GM23338 (cell line): ENCODE measurements around the gene BTRC. TPM values are rescaled to one million over a fixed set of nuclear protein-coding genes. Genes with fewer than 3 reads are reported as not detected.

ENCODE experiments used
- ATAC-seq: fragments of 200-7000 bp; cut with Tn5 transposase; 3 replicates; pipeline ENCODE4 v1.9.1; 2020
- DNase-seq: peaks from one replicate; pipeline ENCODE4 v3.0.0-alpha.2; 2015; ENCODE audit warnings: low spot score
- H2AFZ ChIP-seq: fragments of 200-600 bp; sonication (generic); 2 replicates; pipeline ENCODE4 v1.8.0; 2016; ENCODE audit warnings: antibody characterized with exemption, mild to moderate bottlenecking, moderate library complexity
- H3F3A ChIP-seq: fragments of 200-600 bp; sonication (generic); replicated peaks from 2 replicates; pipeline ENCODE4 v1.8.0; 2017; ENCODE audit warnings: antibody characterized with exemption, mixed run types, low read depth
- H3K27ac ChIP-seq: fragments of 200-600 bp; sonication (generic); 2 replicates; pipeline ENCODE4 v1.6.1; 2016; ENCODE audit warnings: low read depth
- H3K27me3 ChIP-seq: fragments of 200-600 bp; sonication (generic); 2 replicates; pipeline ENCODE4 v1.8.0; 2016; ENCODE audit warnings: mild to moderate bottlenecking, mixed run types, moderate library complexity; ENCODE audit not compliant: insufficient read depth
- H3K36me3 ChIP-seq: fragments of 200-600 bp; sonication (generic); 2 replicates; pipeline ENCODE4 v1.8.0; 2016; ENCODE audit warnings: mild to moderate bottlenecking; ENCODE audit not compliant: insufficient read depth
- H3K4me1 ChIP-seq: fragments of 200-600 bp; sonication (generic); 2 replicates; pipeline ENCODE4 v1.8.0; 2016; ENCODE audit warnings: mild to moderate bottlenecking, moderate library complexity; ENCODE audit not compliant: insufficient read depth
- H3K4me2 ChIP-seq: fragments of 200-600 bp; sonication (generic); 2 replicates; pipeline ENCODE4 v1.7.1; 2017; ENCODE audit warnings: mixed run types
- H3K4me3 ChIP-seq: fragments of 200-600 bp; sonication (generic); 2 replicates; pipeline ENCODE4 v1.6.1; 2016; ENCODE audit warnings: mixed run types
- H3K79me2 ChIP-seq: fragments of 200-600 bp; sonication (generic); replicated peaks from 2 replicates; pipeline ENCODE4 v1.8.0; 2017; ENCODE audit warnings: mild to moderate bottlenecking; ENCODE audit not compliant: insufficient read depth
- H3K9me2 ChIP-seq: fragments of 200-600 bp; sonication (generic); 2 replicates; pipeline ENCODE4 v1.8.0; 2017; ENCODE audit not compliant: insufficient read depth
- H4K20me1 ChIP-seq: fragments of 200-600 bp; sonication (generic); replicated peaks from 2 replicates; pipeline ENCODE4 v1.8.0; 2017; ENCODE audit warnings: mild to moderate bottlenecking; ENCODE audit not compliant: insufficient read depth
- H3K27ac Mint-ChIP-seq: 2 replicates; pipeline ENCODE4 v1.8.0; 2020; ENCODE audit warnings: inconsistent platforms, mild to moderate bottlenecking, moderate library complexity, mixed read lengths
- H3K27me3 Mint-ChIP-seq: 3 replicates; pipeline ENCODE4 v1.8.0; 2022; ENCODE audit warnings: low read depth, mild to moderate bottlenecking, moderate library complexity, mixed read lengths, inconsistent platforms; ENCODE audit not compliant: insufficient read depth, poor library complexity
- H3K36me3 Mint-ChIP-seq: 3 replicates; pipeline ENCODE4 v1.8.0; 2021; ENCODE audit warnings: low read depth, mild to moderate bottlenecking, inconsistent platforms, moderate library complexity, mixed read lengths
- H3K4me1 Mint-ChIP-seq: 3 replicates; pipeline ENCODE4 v1.8.0; 2020; ENCODE audit warnings: mild to moderate bottlenecking, inconsistent platforms, mixed read lengths
- H3K4me3 Mint-ChIP-seq: 3 replicates; pipeline ENCODE4 v1.8.0; 2021; ENCODE audit warnings: moderate library complexity, mild to moderate bottlenecking, inconsistent platforms, mixed read lengths
- H3K9me3 Mint-ChIP-seq: 3 replicates; pipeline ENCODE4 v1.8.0; 2020; ENCODE audit warnings: moderate library complexity, mild to moderate bottlenecking, inconsistent platforms, mixed read lengths
- CREB1 ChIP-seq: fragments of 250-450 bp; sonication (Bioruptor Pico); IDR thresholded peaks from 2 replicates; pipeline ENCODE4 v1.5.0; 2020; ENCODE audit warnings: low read depth, mild to moderate bottlenecking, moderate library complexity
- EZH2 ChIP-seq: fragments of 200-600 bp; sonication (generic); IDR thresholded peaks from one replicate; pipeline ENCODE4 v1.8.0; 2017; ENCODE audit warnings: antibody characterized with exemption, mild to moderate bottlenecking, low read depth; ENCODE audit not compliant: unreplicated experiment
- EZH2phosphoT487 ChIP-seq: fragments of 200-600 bp; sonication (generic); IDR thresholded peaks from one replicate; pipeline ENCODE4 v1.8.1; 2018; ENCODE audit warnings: antibody characterized with exemption; ENCODE audit not compliant: unreplicated experiment
- JUNB ChIP-seq: IDR thresholded peaks from one replicate; pipeline ENCODE4 v1.6.1; 2016; ENCODE audit warnings: antibody characterized with exemption; ENCODE audit not compliant: unreplicated experiment
- NANOG ChIP-seq: IDR thresholded peaks from 2 replicates; pipeline ENCODE4 v1.6.1; 2016; ENCODE audit warnings: antibody characterized with exemption, borderline replicate concordance
- POLR2AphosphoS5 ChIP-seq: IDR thresholded peaks from 2 replicates; pipeline ENCODE4 v1.6.1; 2016; ENCODE audit warnings: antibody characterized with exemption, low read depth
- STAT1 ChIP-seq: IDR thresholded peaks from one replicate; pipeline ENCODE4 v1.6.1; 2016; ENCODE audit warnings: antibody characterized with exemption; ENCODE audit not compliant: unreplicated experiment
- ZNF114 ChIP-seq: fragments of 250-450 bp; sonication (Bioruptor Pico); IDR thresholded peaks from 2 replicates; pipeline ENCODE4 v1.5.0; 2020; ENCODE audit warnings: mild to moderate bottlenecking, moderate library complexity
- ZNF331 ChIP-seq: fragments of 250-450 bp; sonication (Bioruptor Pico); IDR thresholded peaks from 2 replicates; pipeline ENCODE4 v1.5.0; 2020; ENCODE audit warnings: low read depth, mild to moderate bottlenecking, moderate library complexity
- polyA plus RNA-seq: library from polyadenylated mRNA; unstranded; fragments of >200 nt; fragmentation: Nextera tagmentation; extraction: Ambion mirVana; gene quantifications from 2 replicates; pipeline ENCODE4 v1.2.1, GENCODE V29; 2016
- total RNA-seq: library from RNA; depleted of rRNA; stranded (reverse); fragments of >200 nt; shearing (Covaris generic); gene quantifications from 2 replicates; pipeline ENCODE4 v1.2.3, GENCODE V29; 2014
- TF ChIP-seq, protein P1 (sequence below): fragments of 250-450 bp; sonication (Bioruptor Pico); IDR thresholded peaks from 2 replicates; pipeline ENCODE4 v1.5.0; 2020; ENCODE audit warnings: mild to moderate bottlenecking, moderate library complexity
- TF ChIP-seq, protein P2 (sequence below): IDR thresholded peaks from one replicate; pipeline ENCODE4 v1.6.1; 2018; ENCODE audit warnings: antibody characterized with exemption; ENCODE audit not compliant: unreplicated experiment
- TF ChIP-seq, protein P3 (sequence below), 2 experiments: fragments of 200-600 bp in 1 of 2; sonication (generic) in 1 of 2; conservative IDR thresholded peaks; 2 replicates each; pipeline versions ENCODE4 v1.5.1 to v1.6.1; 2016 to 2017; ENCODE audit warnings: antibody characterized with exemption in 2 of 2, low read depth in 2 of 2, mild to moderate bottlenecking in 2 of 2, moderate library complexity in 1 of 2
- TF ChIP-seq, protein P4 (sequence below): IDR thresholded peaks from 2 replicates; pipeline ENCODE4 v1.6.1; 2016; ENCODE audit warnings: antibody characterized with exemption

BTRC gene
- total and polyA plus RNA-seq, 2 experiments from 2014 or later = 10.0 to 17.5 TPM

DNA sequence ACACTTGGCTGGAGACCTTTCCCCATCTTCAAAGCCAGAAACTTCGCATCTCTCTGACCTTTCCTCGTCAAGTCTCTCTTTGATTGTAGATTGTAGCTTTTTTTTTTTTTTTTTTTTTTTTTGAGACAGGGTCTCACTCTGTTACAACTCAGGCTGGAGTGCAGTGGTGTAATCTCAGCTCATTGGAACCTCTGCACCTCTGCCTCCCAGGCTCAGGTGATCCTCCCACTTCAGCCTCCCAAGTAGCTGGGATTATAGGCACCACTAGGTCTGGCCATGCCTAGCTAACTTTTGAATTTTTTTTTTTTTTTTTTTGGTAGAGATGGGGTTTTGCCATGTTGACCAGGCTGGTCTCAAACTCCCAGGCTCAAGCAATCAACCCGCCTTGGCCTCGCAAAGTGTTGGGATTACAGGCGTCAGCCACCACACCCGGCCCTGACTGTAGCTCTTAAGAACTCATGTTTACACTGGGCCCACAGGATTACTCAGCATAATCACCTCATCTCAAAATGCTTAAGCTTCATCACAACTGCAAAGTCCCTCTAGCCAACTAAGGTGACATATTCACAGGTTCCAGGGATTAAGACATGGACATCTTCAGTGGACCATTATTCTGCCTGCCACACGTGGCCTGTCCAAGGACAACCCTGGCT is 222.4 kb downstream of the BTRC start:
- TF ChIP-seq ZNF331 (no peak), ZNF114 (CRISPR knock-in tag) (no peak), CREB1 (CRISPR knock-in tag) (no peak), JUNB (no peak), EZH2phosphoT487 (no peak), STAT1 (no peak), EZH2 (no peak), NANOG (no peak), POLR2AphosphoS5 (no peak)
- TF ChIP-seq, protein P1, sequence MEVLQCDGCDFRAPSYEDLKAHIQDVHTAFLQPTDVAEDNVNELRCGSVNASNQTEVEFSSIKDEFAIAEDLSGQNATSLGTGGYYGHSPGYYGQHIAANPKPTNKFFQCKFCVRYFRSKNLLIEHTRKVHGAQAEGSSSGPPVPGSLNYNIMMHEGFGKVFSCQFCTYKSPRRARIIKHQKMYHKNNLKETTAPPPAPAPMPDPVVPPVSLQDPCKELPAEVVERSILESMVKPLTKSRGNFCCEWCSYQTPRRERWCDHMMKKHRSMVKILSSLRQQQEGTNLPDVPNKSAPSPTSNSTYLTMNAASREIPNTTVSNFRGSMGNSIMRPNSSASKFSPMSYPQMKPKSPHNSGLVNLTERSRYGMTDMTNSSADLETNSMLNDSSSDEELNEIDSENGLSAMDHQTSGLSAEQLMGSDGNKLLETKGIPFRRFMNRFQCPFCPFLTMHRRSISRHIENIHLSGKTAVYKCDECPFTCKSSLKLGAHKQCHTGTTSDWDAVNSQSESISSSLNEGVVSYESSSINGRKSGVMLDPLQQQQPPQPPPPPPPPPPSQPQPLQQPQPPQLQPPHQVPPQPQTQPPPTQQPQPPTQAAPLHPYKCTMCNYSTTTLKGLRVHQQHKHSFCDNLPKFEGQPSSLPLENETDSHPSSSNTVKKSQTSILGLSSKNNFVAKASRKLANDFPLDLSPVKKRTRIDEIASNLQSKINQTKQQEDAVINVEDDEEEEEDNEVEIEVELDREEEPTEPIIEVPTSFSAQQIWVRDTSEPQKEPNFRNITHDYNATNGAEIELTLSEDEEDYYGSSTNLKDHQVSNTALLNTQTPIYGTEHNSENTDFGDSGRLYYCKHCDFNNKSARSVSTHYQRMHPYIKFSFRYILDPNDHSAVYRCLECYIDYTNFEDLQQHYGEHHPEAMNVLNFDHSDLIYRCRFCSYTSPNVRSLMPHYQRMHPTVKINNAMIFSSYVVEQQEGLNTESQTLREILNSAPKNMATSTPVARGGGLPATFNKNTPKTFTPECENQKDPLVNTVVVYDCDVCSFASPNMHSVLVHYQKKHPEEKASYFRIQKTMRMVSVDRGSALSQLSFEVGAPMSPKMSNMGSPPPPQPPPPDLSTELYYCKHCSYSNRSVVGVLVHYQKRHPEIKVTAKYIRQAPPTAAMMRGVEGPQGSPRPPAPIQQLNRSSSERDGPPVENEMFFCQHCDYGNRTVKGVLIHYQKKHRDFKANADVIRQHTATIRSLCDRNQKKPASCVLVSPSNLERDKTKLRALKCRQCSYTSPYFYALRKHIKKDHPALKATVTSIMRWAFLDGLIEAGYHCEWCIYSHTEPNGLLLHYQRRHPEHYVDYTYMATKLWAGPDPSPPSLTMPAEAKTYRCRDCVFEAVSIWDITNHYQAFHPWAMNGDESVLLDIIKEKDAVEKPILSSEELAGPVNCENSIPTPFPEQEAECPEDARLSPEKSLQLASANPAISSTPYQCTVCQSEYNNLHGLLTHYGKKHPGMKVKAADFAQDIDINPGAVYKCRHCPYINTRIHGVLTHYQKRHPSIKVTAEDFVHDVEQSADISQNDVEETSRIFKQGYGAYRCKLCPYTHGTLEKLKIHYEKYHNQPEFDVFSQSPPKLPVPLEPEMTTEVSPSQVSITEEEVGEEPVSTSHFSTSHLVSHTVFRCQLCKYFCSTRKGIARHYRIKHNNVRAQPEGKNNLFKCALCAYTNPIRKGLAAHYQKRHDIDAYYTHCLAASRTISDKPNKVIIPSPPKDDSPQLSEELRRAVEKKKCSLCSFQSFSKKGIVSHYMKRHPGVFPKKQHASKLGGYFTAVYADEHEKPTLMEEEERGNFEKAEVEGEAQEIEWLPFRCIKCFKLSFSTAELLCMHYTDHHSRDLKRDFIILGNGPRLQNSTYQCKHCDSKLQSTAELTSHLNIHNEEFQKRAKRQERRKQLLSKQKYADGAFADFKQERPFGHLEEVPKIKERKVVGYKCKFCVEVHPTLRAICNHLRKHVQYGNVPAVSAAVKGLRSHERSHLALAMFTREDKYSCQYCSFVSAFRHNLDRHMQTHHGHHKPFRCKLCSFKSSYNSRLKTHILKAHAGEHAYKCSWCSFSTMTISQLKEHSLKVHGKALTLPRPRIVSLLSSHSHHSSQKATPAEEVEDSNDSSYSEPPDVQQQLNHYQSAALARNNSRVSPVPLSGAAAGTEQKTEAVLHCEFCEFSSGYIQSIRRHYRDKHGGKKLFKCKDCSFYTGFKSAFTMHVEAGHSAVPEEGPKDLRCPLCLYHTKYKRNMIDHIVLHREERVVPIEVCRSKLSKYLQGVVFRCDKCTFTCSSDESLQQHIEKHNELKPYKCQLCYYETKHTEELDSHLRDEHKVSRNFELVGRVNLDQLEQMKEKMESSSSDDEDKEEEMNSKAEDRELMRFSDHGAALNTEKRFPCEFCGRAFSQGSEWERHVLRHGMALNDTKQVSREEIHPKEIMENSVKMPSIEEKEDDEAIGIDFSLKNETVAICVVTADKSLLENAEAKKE (CRISPR knock-in tag) = no peak
- TF ChIP-seq, protein P2, sequence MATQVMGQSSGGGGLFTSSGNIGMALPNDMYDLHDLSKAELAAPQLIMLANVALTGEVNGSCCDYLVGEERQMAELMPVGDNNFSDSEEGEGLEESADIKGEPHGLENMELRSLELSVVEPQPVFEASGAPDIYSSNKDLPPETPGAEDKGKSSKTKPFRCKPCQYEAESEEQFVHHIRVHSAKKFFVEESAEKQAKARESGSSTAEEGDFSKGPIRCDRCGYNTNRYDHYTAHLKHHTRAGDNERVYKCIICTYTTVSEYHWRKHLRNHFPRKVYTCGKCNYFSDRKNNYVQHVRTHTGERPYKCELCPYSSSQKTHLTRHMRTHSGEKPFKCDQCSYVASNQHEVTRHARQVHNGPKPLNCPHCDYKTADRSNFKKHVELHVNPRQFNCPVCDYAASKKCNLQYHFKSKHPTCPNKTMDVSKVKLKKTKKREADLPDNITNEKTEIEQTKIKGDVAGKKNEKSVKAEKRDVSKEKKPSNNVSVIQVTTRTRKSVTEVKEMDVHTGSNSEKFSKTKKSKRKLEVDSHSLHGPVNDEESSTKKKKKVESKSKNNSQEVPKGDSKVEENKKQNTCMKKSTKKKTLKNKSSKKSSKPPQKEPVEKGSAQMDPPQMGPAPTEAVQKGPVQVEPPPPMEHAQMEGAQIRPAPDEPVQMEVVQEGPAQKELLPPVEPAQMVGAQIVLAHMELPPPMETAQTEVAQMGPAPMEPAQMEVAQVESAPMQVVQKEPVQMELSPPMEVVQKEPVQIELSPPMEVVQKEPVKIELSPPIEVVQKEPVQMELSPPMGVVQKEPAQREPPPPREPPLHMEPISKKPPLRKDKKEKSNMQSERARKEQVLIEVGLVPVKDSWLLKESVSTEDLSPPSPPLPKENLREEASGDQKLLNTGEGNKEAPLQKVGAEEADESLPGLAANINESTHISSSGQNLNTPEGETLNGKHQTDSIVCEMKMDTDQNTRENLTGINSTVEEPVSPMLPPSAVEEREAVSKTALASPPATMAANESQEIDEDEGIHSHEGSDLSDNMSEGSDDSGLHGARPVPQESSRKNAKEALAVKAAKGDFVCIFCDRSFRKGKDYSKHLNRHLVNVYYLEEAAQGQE = no peak
- TF ChIP-seq, protein P3, sequence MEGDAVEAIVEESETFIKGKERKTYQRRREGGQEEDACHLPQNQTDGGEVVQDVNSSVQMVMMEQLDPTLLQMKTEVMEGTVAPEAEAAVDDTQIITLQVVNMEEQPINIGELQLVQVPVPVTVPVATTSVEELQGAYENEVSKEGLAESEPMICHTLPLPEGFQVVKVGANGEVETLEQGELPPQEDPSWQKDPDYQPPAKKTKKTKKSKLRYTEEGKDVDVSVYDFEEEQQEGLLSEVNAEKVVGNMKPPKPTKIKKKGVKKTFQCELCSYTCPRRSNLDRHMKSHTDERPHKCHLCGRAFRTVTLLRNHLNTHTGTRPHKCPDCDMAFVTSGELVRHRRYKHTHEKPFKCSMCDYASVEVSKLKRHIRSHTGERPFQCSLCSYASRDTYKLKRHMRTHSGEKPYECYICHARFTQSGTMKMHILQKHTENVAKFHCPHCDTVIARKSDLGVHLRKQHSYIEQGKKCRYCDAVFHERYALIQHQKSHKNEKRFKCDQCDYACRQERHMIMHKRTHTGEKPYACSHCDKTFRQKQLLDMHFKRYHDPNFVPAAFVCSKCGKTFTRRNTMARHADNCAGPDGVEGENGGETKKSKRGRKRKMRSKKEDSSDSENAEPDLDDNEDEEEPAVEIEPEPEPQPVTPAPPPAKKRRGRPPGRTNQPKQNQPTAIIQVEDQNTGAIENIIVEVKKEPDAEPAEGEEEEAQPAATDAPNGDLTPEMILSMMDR (conservative IDR thresholded peaks at IDR 0.05; ENCODE audit: low read depth in 2 of 2) = no peak
- TF ChIP-seq, protein P4, sequence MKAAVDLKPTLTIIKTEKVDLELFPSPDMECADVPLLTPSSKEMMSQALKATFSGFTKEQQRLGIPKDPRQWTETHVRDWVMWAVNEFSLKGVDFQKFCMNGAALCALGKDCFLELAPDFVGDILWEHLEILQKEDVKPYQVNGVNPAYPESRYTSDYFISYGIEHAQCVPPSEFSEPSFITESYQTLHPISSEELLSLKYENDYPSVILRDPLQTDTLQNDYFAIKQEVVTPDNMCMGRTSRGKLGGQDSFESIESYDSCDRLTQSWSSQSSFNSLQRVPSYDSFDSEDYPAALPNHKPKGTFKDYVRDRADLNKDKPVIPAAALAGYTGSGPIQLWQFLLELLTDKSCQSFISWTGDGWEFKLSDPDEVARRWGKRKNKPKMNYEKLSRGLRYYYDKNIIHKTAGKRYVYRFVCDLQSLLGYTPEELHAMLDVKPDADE = no peak
- Histone ChIP-seq H3K4me3 (no peak overlapping the region), H3K36me3 (no peaks in the 10 kb centered on the region; the same call in 1 of the 2 replicates), H3K4me1 (peaks cover 17% of the 10 kb centered on the region), H4K20me1 (no peaks in the 10 kb centered on the region; the same call in 1 of the 2 replicates), H3K27ac (no peak overlapping the region), H3K4me2 (no peak overlapping the region), H3K27me3 (peaks cover 23% of the 10 kb centered on the region), H3K79me2 (no peaks in the 10 kb centered on the region), H2AFZ (no peak overlapping the region), H3F3A (no peaks in the 10 kb centered on the region), H3K9me2 (no peaks in the 10 kb centered on the region)
- ATAC-seq (no peak), DNase-seq (no peak)
- no peak overlapping the region for H3K4me3 Mint-ChIP-seq
- no peak overlapping the region for H3K27ac Mint-ChIP-seq
- peaks cover 10% of the 10 kb centered on the region for H3K9me3 Mint-ChIP-seq
- H3K27me3 Mint-ChIP-seq = peaks cover 21% of the 10 kb centered on the region
- H3K36me3 Mint-ChIP-seq = peaks cover 32% of the 10 kb centered on the region
- H3K4me1 Mint-ChIP-seq = peaks cover 17% of the 10 kb centered on the region; the same call in 2 of the 3 replicates
